Neural progenitor cell (in vitro differentiated cells): ENCODE data around the gene BDKRB2. TPM values are rescaled to one million over a fixed set of nuclear protein-coding genes. Genes with fewer than 3 reads are reported as not detected.

Experiments used
- DNase-seq: peaks from one replicate; pipeline ENCODE4 v3.0.0-alpha.2; 2016; ENCODE audit warnings: low spot score
- H2AFZ ChIP-seq: fragments of 200-600 bp; sonication (generic); replicated peaks from 2 replicates; pipeline ENCODE4 v1.6.1; 2016; ENCODE audit warnings: antibody characterized with exemption
- H3F3A ChIP-seq: fragments of 200-600 bp; sonication (generic); 2 replicates; pipeline ENCODE4 v1.6.1; 2016; ENCODE audit warnings: antibody characterized with exemption, low read depth
- H3K27ac ChIP-seq: fragments of 200-600 bp; sonication (generic); 2 replicates; pipeline ENCODE4 v1.5.1; 2016; ENCODE audit warnings: mild to moderate bottlenecking
- H3K27me3 ChIP-seq: fragments of 200-600 bp; sonication (generic); 2 replicates; pipeline ENCODE4 v1.6.1; 2016; ENCODE audit warnings: mild to moderate bottlenecking, moderate library complexity
- H3K36me3 ChIP-seq: fragments of 200-600 bp; sonication (generic); 2 replicates; pipeline ENCODE4 v1.5.1; 2016
- H3K4me1 ChIP-seq: fragments of 200-600 bp; sonication (generic); 2 replicates; pipeline ENCODE4 v1.6.1; 2016; ENCODE audit warnings: mixed run types
- H3K4me2 ChIP-seq: fragments of 200-600 bp; sonication (generic); 2 replicates; pipeline ENCODE4 v1.6.1; 2016
- H3K4me3 ChIP-seq: fragments of 200-600 bp; sonication (generic); 2 replicates; pipeline ENCODE4 v1.5.1; 2016
- H3K79me2 ChIP-seq: fragments of 200-600 bp; sonication (generic); 2 replicates; pipeline ENCODE4 v1.6.1; 2016; ENCODE audit warnings: low read depth
- H3K9ac ChIP-seq: fragments of 200-600 bp; sonication (generic); 2 replicates; pipeline ENCODE4 v1.6.1; 2016
- H3K9me3 ChIP-seq: fragments of 200-600 bp; sonication (generic); 2 replicates; pipeline ENCODE4 v1.5.1; 2016; ENCODE audit warnings: low read depth
- H4K20me1 ChIP-seq: fragments of 200-600 bp; sonication (generic); 2 replicates; pipeline ENCODE4 v1.6.1; 2016; ENCODE audit warnings: low read depth
- H3K27ac Mint-ChIP-seq: 3 replicates; pipeline ENCODE4 v1.8.0; 2021; ENCODE audit warnings: mixed read lengths
- H3K27me3 Mint-ChIP-seq: 2 replicates; pipeline ENCODE4 v1.8.0; 2022; ENCODE audit warnings: low read depth, mild to moderate bottlenecking, inconsistent platforms, moderate library complexity, mixed read lengths; ENCODE audit not compliant: insufficient read depth
- H3K36me3 Mint-ChIP-seq: 3 replicates; pipeline ENCODE4 v1.8.0; 2021; ENCODE audit warnings: mixed read lengths
- H3K4me1 Mint-ChIP-seq: 3 replicates; pipeline ENCODE4 v1.8.0; 2021; ENCODE audit warnings: mixed read lengths
- H3K4me3 Mint-ChIP-seq: 3 replicates; pipeline ENCODE4 v1.8.0; 2021; ENCODE audit warnings: mild to moderate bottlenecking, moderate library complexity, mixed read lengths
- H3K9me3 Mint-ChIP-seq: 3 replicates; pipeline ENCODE4 v1.8.0; 2020; ENCODE audit warnings: mixed read lengths
- CTCF ChIP-seq: fragments of 200-600 bp; sonication (generic); IDR thresholded peaks from 2 replicates; pipeline ENCODE4 v1.5.1; 2017; ENCODE audit warnings: antibody characterized with exemption, mild to moderate bottlenecking
- EZH2 ChIP-seq: fragments of 200-600 bp; sonication (generic); IDR thresholded peaks from 2 replicates; pipeline ENCODE4 v1.6.1; 2017; ENCODE audit warnings: antibody characterized with exemption, mild to moderate bottlenecking, moderate library complexity
- EZH2phosphoT487 ChIP-seq: fragments of 200-600 bp; sonication (generic); IDR thresholded peaks from 2 replicates; pipeline ENCODE4 v1.6.1; 2017; ENCODE audit warnings: antibody characterized with exemption
- total RNA-seq: library from RNA; depleted of rRNA; stranded (reverse); fragments of >200 nt; gene quantifications from 2 replicates; pipeline ENCODE4 v1.2.3, GENCODE V29; 2015; ENCODE audit warnings: low replicate concordance

BDKRB2 gene
- total RNA-seq, 1 donor from 2014 or later, result 0.37 TPM

GRCh38 chr14:96254687-96255086 lies 50.0 kb downstream of the BDKRB2 start:
- Mint-ChIP-seq H3K4me3 (no peak overlapping the region), H3K9me3 (peaks cover 10% of the 10 kb centered on the region), H3K4me1 (peaks cover 17% of the 10 kb centered on the region), H3K36me3 (no peaks in the 10 kb centered on the region), H3K27me3 (peaks cover 7% of the 10 kb centered on the region), H3K27ac (no peak overlapping the region)
- Histone ChIP-seq H3K9me3 (no peaks in the 10 kb centered on the region), H3K36me3 (no peaks in the 10 kb centered on the region), H3K79me2 (no peaks in the 10 kb centered on the region), H3K27ac (no peak overlapping the region), H3K9ac (no peak overlapping the region), H3K4me3 (no peak overlapping the region), H3K4me2 (no peak overlapping the region), H2AFZ (no peak overlapping the region), H3K27me3 (no peaks in the 10 kb centered on the region), H3K4me1 (no peaks in the 10 kb centered on the region), H3F3A (no peaks in the 10 kb centered on the region), H4K20me1 (no peaks in the 10 kb centered on the region)
- no peak for DNase-seq
- TF ChIP-seq CTCF (no peak), EZH2phosphoT487 (no peak), EZH2 (no peak)

GRCh38 chr14:96255501-96256366 lies 51.1 kb downstream of the BDKRB2 start, which contains the start of gene BDKRB1:
Gene BDKRB1, plus strand, starts transcription at chr14:96256210. Its CDS starts 7,473 bp downstream, at chr14:96263683.
- H4K20me1 ChIP-seq, result no peaks in the 10 kb centered on the region
- H3K4me2 ChIP-seq, result no peak within 1 kb of the TSS
- H3K4me3 Mint-ChIP-seq, result no peak within 1 kb of the TSS
- H3K27ac Mint-ChIP-seq, result no peak within 1 kb of the TSS
- peaks cover 17% of the 10 kb centered on the region for H3K4me1 Mint-ChIP-seq
- H3K4me3 ChIP-seq, result no peak within 1 kb of the TSS
- no peak within 1 kb of the TSS for H2AFZ ChIP-seq
- H3K27me3 ChIP-seq, result no peaks in the 10 kb centered on the region
- no peaks in the 10 kb centered on the region for H3F3A ChIP-seq
- peaks cover 17% of the 10 kb centered on the region for H3K9me3 Mint-ChIP-seq
- no peaks in the 10 kb centered on the region for H3K4me1 ChIP-seq
- no peaks in the 10 kb centered on the region for H3K9me3 ChIP-seq
- no peaks in the 10 kb centered on the region for H3K36me3 ChIP-seq
- H3K36me3 Mint-ChIP-seq, result no peaks in the 10 kb centered on the region
- H3K27me3 Mint-ChIP-seq, result peaks cover 7% of the 10 kb centered on the region
- H3K79me2 ChIP-seq, result no peaks in the 10 kb centered on the region
- no peak for DNase-seq
- H3K9ac ChIP-seq, result no peak within 1 kb of the TSS
- TF ChIP-seq EZH2, result no peak
- no peak within 1 kb of the TSS for H3K27ac ChIP-seq

- H3K9ac ChIP-seq, result no peak overlapping the region
These were observed 51.8 kb downstream of the BDKRB2 start for GRCh38 chr14:96256407-96256806.

More at GRCh38 chr14:96256407-96256806, 51.8 kb downstream of the BDKRB2 start:
- Histone ChIP-seq H3F3A (no peaks in the 10 kb centered on the region), H3K4me2 (no peak overlapping the region), H3K27ac (no peak overlapping the region), H4K20me1 (no peaks in the 10 kb centered on the region), H3K4me3 (no peak overlapping the region), H3K4me1 (no peaks in the 10 kb centered on the region), H3K36me3 (no peaks in the 10 kb centered on the region), H3K79me2 (no peaks in the 10 kb centered on the region), H2AFZ (no peak overlapping the region), H3K9me3 (no peaks in the 10 kb centered on the region), H3K27me3 (no peaks in the 10 kb centered on the region)
- Mint-ChIP-seq H3K27ac (no peak overlapping the region), H3K27me3 (peaks cover 7% of the 10 kb centered on the region), H3K4me3 (no peak overlapping the region), H3K9me3 (peaks cover 20% of the 10 kb centered on the region), H3K36me3 (no peaks in the 10 kb centered on the region), H3K4me1 (peaks cover 15% of the 10 kb centered on the region)
- no peak for TF ChIP-seq CTCF
- TF ChIP-seq EZH2, result no peak
- no peak for TF ChIP-seq EZH2phosphoT487
- no peak for DNase-seq
